ENCODE measurements around the gene LRRK2. TPM values are rescaled to one million over a fixed set of nuclear protein-coding genes. Genes with fewer than 3 reads are reported as not detected.

LRRK2 gene
- total RNA-seq, 2 experiments from 2014 or later: 5.9 to 28.4 TPM

- no peak for TF ChIP-seq EZH2phosphoT487 (IDR thresholded peaks at IDR 0.05; ENCODE audit: borderline replicate concordance, low read depth, low read length)
- TF ChIP-seq, protein P1, sequence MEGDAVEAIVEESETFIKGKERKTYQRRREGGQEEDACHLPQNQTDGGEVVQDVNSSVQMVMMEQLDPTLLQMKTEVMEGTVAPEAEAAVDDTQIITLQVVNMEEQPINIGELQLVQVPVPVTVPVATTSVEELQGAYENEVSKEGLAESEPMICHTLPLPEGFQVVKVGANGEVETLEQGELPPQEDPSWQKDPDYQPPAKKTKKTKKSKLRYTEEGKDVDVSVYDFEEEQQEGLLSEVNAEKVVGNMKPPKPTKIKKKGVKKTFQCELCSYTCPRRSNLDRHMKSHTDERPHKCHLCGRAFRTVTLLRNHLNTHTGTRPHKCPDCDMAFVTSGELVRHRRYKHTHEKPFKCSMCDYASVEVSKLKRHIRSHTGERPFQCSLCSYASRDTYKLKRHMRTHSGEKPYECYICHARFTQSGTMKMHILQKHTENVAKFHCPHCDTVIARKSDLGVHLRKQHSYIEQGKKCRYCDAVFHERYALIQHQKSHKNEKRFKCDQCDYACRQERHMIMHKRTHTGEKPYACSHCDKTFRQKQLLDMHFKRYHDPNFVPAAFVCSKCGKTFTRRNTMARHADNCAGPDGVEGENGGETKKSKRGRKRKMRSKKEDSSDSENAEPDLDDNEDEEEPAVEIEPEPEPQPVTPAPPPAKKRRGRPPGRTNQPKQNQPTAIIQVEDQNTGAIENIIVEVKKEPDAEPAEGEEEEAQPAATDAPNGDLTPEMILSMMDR (conservative IDR thresholded peaks at IDR 0.05; ENCODE audit: low read length): no peak
- Histone ChIP-seq H3K4me3 (ENCODE audit: low read depth, low read length, poor library complexity, severe bottlenecking) (peak overlapping the region; percentile 46), H2AFZ (ENCODE audit: low read length) (no peak overlapping the region), H3K4me1 (ENCODE audit: insufficient read depth, low read length, poor library complexity, severe bottlenecking) (peaks cover 60% of the 10 kb centered on the region), H3K36me3 (ENCODE audit: insufficient read depth, low read length) (peaks cover 60% of the 10 kb centered on the region), H3K27ac (ENCODE audit: low read depth, low read length, poor library complexity, severe bottlenecking) (peak overlapping the region; percentile 92), H3K9me2 (ENCODE audit: insufficient read depth, low read length) (no peaks in the 10 kb centered on the region), H3K4me2 (ENCODE audit: low read length) (peak overlapping the region; percentile 67), H4K20me1 (ENCODE audit: insufficient read depth, low read length) (no peaks in the 10 kb centered on the region), H3K9me3 (ENCODE audit: low read length) (no peaks in the 10 kb centered on the region; the same call in 1 of the 2 replicates), H3K79me2 (ENCODE audit: insufficient read depth, low read depth, low read length) (peaks cover 27% of the 10 kb centered on the region)
- POLR2A ChIA-PET: interaction anchor here (0.7 to 8.0 kb wide), 4 partner anchors 16 to 41 kb away, joined by 5 to 46 read pairs (median 6); no protein-coding TSS in a partner anchor
- CTCF ChIA-PET (ENCODE audit: unreplicated experiment): no interaction called here
- BruUV-seq (replicated peaks): no TSS peak
- DNase-seq (ENCODE audit: low spot score): no peak
- intact Hi-C loops (cut with micrococcal nuclease; ENCODE audit: unreplicated experiment): loop anchor here (2.0 kb wide), 2 partner anchors 15 to 79 kb away; no protein-coding TSS in a partner anchor
These were observed 9.1 kb downstream of the LRRK2 start for GRCh38 chr12:40233741-40234367.

- Histone ChIP-seq H3K4me1 (ENCODE audit: insufficient read depth, low read length, poor library complexity, severe bottlenecking) (peaks cover 47% of the 10 kb centered on the region), H3K9me2 (ENCODE audit: insufficient read depth, low read length) (no peaks in the 10 kb centered on the region), H3K9me3 (ENCODE audit: low read length) (peaks cover 6% of the 10 kb centered on the region; the same call in 1 of the 2 replicates), H3K4me3 (ENCODE audit: low read depth, low read length, poor library complexity, severe bottlenecking) (no peak overlapping the region), H3K27ac (ENCODE audit: low read depth, low read length, poor library complexity, severe bottlenecking) (no peak overlapping the region), H3K4me2 (ENCODE audit: low read length) (no peak overlapping the region), H3K79me2 (ENCODE audit: insufficient read depth, low read depth, low read length) (peaks cover 3% of the 10 kb centered on the region; the same call in 1 of the 2 replicates), H2AFZ (ENCODE audit: low read length) (no peak overlapping the region), H3K36me3 (ENCODE audit: insufficient read depth, low read length) (peaks cover 84% of the 10 kb centered on the region), H4K20me1 (ENCODE audit: insufficient read depth, low read length) (no peaks in the 10 kb centered on the region)
- no TSS peak for BruUV-seq (replicated peaks)
- intact Hi-C loops (cut with micrococcal nuclease; ENCODE audit: unreplicated experiment): no loop called here
- DNase-seq (ENCODE audit: low spot score): no peak
- ChIA-PET CTCF (ENCODE audit: unreplicated experiment) (no interaction called here), POLR2A (no interaction called here)
- TF ChIP-seq, protein P1 (conservative IDR thresholded peaks at IDR 0.05; ENCODE audit: low read length): no peak
- no peak for TF ChIP-seq EZH2phosphoT487 (IDR thresholded peaks at IDR 0.05; ENCODE audit: borderline replicate concordance, low read depth, low read length)
These were observed 11.6 kb downstream of the LRRK2 start for GRCh38 chr12:40236357-40236850.

All from OCI-LY7 (cell line).